CD4-positive, alpha-beta T cell treated with Interferon gamma for 1 hour (primary cell): ENCODE data around the gene AKAP6.

Experiments used
- DNase-seq: peaks from one replicate; pipeline ENCODE4 v3.0.0-alpha.2; 2020

The AKAP6 gene

DNA sequence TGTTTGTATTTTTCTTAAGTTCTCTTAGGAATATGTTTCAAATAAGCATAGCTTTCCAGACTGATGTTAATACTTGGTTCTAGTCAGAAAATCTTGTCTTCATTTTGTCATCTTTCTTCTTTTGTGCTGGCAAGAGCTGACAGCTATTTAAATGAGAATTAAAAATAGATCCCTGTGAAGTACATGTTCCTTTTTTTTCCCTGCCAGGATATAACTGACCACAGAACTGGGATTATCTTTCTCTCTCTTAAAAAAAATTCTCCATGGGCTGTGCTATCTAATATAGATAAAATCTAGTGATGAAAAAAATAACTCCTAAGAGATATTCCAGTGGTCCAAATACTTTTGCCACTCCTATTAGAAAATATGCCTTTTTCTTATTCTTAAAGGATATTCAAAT lies 163.4 kb downstream of the AKAP6 start:
- no peak for DNase-seq

DNA sequence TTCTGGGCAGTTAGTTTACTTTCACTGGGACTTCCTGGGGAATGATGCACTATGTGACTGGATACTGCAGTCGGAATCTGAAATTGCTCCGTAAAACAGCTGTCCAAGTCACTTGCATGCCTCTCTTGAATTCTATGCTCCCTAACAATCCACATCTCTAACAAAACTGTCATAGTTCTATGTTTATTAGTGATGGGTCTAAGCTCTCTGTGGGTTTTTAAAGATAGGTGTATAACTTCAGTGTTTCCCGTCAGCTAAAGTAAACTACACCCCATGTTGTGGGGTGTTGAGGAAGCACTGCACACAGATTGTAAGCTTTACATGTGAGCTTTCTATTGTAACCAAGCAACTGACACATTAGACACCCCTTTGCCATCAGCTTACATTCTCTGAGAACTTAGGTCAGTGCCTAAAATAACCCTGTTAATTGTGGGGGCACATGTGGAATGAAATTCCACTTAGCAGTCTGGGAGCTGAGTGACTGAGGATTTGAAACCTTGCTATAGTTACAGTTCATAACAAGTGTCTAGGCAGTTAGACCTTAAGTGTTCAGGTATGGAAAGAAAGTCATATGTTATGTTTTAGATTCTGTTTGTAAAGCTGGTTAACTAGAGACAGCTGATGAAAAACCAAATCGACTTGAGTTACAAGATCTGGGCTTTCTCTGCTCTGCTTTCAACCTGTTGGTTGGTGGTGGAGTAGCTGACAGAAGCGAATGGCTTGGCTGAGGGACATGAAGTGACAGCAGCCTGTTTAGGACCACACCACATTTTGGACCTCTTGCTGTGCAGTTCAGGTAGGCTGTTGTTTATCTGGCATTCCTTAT lies 165.7 kb downstream of the AKAP6 start:
- no peak for DNase-seq

DNA sequence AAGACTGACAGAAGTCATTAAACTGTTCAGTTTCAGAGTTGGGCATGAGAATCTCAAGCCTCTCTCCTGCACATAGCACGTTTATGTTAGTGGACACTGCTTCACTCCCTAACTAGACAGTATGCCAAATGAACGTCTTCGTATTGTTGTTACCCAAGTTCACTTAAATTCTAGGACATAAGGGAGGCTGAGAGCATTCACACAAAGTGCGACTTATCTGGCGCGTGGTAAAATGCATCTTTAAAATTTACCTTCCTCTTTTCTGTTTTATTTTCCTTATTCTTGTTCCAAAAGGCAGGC lies 166.3 kb downstream of the AKAP6 start:
- no peak for DNase-seq

DNA sequence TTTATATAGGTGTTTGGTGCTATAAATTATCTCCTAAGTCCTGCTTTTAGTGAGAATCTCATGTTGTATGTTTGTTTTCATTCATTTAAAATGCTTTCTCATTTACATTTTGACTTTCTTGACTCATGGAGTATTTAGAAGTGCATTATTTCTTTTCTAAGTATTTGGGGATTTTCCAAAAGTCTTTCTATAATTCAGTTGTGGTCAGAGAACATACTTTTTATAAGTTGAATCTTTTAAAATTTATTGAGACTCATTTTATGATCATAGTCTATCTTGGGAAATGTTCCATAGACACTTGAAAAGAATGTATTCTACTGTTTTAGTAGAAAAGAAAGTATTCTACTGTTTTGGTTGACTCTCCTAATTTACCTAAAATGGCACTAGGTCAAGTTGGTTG lies 168.2 kb downstream of the AKAP6 start:
- no peak for DNase-seq

DNA sequence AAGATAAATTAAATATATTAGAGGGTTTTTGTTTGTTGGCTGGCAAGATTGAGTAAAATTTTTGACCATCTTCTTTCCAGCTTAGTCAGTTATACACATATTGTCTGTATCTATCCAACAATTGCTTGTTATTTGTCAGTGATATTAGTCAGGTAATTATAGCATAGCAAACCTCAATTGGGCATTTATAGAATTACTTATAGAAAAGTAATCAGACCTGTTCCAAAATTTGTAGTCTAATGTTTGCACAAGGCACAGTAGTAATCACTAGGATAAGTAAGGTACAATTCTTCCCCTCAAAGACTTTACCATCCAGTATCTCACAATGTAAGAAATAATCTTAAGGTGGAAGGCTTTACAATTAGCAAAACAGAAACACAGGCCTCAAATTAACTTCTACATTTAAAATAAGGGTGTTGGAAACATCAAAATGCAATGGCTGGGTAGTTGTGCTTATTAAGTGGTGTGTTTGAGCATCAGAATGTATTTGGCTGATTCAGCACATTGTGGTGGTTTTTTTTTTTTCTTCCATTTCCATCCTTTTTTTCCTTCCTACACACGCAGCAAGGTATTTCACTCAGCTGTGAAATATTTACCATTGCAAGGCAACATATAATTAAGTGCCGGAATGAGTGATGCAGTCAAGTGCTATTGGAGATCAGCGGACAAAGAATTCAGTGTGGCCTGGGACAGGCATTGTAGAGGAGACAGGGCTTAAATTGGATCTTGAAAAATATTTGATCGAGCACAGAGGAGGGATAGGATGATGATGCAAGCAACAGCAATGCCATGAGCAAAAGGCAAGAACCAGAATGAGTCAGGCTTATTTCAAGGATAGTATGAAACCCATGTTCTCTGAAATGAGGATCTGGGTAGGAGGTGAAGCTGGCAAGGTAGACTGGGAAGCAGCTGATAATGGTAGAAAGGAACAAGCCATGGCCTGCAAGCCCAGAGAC lies 178.2 kb downstream of the AKAP6 start:
- no peak for DNase-seq

DNA sequence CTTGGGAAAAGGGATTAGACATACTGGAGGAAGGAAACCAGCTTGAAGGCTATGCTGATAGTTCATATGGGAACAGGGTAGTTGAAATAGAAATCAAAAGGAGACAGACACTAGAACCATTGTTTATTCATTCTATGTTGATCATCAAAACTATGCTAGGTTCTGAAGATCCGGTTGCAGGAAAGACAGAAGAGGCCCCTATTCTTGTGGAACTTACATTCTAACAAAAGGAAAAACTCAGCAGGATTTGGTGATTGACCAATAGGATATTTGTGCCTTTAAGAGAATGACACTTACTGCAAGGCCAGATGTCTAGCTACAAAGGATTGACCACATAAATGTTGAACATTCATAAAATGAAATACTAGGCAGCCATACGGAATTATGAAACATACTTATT lies 179.2 kb downstream of the AKAP6 start:
- no peak for DNase-seq

DNA sequence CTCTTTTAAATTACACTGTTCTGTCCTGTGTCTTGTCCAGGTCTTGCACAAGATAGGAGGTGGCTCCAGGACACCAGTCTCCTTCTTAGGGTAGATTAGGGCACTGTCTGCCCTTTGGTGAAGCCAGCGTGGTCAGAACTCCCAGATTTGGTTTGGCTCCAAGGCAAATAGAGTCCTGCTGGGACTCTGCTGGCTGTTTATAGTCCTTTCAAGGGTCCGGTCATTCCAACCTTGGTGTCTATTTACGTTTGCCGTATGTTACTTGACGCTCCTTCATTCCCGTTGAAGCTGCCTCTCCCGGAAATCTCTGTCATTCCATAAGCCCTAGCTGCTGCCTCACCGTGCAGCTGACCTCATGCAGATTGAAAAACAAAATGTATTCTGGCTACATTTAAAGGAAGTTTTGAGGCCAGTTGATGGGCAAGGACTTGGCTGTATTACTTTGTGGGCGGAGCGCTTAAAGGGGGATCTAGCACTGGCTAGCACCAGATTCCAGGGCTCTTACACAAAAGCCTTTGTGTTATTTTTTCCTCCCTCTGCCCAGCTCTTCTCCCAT lies 180.6 kb downstream of the AKAP6 start:
- DNase-seq = no peak

DNA sequence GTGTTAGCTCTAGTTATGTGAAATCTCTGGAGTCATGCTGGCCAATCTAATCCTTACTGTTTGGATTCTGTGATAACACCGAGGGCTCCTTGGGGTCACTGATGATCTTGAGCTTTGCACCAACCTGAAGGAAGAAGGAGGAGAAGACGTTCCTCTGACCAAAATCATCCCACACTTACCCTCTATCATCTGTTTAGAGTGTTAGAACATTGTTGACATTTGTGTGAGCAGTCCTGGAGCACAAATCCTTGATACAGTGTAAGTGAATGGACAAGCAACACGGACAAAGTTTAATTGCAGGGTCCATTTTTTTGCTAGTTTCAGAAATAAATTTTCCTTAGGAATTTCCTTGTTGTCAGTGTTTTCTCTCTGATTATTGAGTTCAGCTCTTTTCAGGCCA lies 181.7 kb downstream of the AKAP6 start:
- no peak for DNase-seq

DNA sequence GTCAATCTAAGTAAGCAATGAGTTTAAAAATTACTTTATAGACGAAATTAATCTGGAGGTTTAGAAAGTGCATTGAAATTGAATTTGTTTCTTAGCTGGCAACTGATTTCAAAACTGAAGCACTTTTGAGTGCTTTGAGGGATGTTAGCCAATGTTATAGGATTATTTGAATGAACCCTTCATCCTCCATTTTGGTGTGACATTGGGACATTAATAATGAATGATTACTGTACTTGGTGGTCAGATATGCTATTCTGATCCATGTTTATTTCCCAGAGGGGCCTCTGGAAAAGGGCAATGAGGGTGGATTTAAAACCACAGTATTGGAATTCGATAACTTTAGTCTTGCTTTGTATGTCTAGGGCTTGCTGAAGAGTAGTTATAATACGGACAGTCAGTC lies 183.2 kb downstream of the AKAP6 start:
- DNase-seq = no peak

DNA sequence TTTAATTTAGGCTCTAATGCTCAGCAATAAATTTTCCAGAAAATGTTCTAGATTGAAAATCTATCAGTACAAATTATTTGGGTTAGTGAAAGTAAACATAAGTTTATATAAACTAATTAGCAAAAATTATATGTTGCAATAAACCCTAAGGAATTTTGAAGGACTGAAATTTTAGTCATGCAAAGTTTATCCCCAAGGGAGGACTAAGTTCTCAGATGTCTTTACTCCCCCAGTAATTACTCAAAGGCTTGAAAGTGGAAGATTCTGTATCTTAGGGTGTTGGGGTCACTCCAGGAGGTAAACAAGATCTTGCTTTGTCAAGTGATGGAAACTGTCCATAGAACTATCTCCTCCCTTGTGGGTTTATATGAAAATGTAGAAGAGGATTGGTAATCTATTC lies 183.7 kb downstream of the AKAP6 start:
- DNase-seq = no peak

DNA sequence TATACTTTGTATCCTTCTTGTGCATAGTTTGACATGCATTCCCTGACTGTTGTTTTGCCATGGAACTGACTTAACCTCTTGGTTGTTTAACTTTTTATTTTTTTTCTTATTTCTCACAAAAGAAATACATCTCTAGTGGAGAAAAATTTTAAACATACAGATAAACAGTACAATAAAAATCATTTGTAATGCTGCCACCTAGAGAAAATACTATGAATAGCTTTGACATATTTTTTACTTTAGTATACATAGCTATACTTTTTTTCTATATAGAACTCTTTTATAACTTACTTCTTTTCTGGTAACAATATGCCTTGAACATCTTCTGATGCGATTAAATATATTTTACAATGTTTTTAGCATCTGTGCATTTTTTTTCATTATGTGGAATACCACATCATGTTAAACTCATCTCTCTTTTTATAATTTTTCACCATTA lies 184.5 kb downstream of the AKAP6 start:
- DNase-seq = no peak

DNA sequence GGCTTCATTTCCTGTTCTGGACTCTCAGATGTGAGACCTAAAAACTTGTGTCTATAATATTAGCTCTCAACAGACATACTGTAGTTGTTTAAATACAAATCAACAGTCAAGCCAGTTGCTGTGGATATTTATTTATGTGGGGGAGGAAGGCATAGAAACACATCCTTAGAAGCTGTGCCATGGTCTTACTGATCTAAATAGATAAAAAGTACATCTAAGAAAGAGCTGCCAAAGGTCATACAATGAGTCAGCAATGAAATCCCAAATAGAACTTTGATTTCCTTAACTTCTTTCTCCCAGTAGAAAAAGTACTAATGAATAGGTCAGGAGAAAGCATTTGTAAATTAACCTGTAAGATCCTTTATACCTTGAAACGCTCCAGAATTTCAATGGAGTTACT lies 185.1 kb downstream of the AKAP6 start:
- no peak for DNase-seq

DNA sequence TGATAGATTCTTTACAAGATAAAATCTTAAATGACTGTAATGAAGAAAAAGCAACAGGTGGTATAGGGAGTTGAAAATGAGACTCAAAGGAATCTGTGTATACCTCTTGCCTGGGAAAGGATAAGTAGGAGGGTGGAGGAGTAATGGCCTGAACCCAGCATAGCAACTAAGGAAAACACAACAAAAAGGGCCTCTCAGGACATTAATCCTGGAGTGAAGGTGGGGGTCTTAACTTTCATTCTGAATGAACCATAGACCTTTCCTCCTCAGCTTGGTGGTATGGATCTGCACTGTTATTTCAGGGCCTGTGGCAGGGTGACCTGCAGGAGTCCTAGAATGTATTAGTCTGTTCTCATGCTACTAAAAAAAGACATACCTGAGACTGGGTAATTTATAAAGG lies 185.6 kb downstream of the AKAP6 start:
- no peak for DNase-seq

DNA sequence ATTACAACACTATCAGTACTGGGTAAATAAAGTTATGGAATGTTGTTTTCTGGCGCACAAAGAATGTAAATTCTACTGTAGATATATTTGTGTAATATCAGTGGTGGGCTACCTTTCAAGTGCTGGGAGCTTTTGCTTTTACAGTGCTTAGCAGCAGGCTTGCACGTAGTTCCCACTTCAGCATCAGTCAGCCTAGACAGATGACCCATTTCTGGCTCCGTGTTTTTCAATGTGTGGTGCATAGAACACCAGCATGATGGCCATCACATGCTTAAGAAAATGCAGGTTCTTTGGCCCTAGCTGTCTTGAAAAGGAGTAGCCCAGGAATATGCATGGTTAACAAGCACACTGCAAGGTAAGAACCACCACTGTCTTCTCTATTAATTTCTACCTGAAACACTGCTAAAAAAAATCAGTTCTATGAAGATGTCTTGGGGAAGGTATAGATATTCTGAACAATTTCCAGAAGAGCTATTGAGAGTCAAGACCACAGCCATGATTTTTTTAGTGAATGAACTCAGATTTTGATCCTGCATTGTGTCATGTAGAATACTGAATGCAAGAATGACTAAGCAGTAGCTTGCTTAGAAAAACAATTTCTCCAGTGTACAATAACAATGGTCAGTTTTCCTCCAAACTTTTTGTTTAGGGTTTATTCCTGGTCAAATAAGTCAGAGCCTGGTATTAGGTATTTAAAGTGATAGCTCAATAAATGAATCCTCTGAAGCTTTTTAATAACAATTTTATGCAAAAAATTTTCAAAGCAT lies 195.7 kb downstream of the AKAP6 start:
- no peak for DNase-seq

DNA sequence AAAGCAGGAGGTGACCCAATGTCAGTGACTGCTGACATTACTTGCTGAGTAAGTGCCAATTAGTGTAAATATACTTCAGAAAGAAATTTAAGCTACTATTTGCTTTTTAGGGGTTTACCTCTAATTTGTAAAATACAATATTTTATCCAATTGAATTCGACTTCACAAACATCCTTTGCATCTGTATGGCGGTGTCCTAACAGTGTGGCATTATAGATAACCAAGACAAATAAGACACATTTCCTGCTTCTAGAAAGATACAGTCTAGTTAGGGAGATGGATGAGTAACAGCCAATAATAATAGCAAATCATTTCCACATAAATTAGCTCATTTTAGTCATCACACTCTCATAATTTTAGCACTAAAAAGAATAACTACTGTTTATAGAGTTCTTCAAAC lies 196.5 kb downstream of the AKAP6 start:
- DNase-seq = no peak

DNA sequence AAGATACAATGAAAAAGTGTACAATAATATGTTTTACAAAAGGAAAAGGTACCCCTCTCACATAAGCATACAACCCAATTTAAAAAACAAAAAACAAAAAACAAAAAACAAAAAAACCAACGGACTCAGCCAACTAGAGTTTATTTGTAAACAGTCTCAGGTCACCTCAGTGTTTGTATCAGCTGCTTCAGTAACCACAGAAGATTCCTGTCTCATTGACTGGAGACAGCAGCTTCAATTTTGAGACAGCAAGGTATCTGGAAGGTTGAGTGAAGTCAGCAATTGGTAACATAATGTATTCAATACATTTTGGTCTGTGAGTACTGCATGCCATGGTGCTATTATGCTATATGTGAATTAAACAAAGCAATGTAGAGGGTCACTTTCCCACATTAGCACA lies 201.7 kb downstream of the AKAP6 start:
- no peak for DNase-seq

DNA sequence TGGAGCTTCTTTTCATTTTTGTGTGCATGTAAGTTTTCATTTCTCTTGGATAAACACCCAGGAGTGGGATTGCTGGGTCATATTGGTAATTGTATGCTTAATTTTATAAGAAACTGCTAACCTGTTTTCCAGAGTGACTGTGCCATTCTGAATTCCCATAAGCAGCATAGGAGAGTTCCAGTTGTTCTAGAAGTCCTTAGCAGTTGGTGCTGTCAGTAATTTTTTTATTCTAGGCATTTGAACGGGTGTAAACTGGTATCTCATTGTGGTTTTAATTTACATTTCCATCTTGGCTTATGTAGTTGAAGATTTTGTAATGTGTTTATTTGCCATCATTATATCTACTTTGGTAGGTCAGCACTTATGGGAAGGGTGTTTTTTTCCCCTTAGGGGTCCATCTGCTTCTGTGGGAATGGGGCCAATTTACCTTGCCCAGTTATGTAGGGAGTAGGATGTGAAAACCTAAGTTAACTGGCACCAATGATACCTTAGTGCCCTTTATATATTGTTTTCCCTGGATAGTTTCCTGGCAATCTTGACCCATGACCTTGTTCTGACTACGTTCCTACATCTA lies 202.9 kb downstream of the AKAP6 start:
- DNase-seq = no peak

DNA sequence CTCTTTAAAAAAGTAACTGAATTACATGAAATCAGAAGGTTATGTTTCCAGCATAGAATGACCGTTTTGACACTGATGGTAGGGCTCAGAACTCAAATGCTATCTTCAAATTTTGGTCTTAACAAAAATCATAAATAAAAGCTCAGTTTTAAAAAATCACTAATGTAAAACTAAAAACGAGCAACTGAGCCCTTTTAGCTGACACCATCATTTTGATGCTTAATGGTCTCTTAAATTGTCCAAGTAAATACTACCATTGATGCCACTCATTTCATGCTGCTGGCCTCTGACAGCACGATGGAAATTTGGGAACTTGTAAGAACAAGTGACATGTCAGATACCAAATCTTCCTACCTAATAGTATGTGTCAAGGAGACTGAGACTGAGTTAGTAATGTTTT lies 205.0 kb downstream of the AKAP6 start:
- no peak for DNase-seq

DNA sequence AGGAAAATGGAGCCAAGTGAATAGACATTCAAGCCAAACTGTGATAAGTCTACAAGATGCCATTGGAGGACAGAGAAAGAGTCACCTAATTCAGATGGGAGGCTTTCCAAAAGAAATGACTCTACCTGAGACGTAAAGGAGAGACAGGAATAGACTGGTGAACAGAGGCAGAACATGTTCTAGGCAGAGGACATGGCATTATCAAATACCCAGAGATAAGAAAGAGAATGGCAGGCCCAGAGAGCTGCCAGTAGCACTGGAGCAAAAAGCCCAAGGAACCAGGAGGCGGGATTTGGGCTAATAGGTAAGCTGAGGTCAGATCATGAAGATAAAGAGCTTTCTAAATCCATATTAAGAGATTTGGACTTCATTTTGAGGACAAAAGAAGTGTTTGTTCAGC lies 207.1 kb downstream of the AKAP6 start:
- DNase-seq = no peak

DNA sequence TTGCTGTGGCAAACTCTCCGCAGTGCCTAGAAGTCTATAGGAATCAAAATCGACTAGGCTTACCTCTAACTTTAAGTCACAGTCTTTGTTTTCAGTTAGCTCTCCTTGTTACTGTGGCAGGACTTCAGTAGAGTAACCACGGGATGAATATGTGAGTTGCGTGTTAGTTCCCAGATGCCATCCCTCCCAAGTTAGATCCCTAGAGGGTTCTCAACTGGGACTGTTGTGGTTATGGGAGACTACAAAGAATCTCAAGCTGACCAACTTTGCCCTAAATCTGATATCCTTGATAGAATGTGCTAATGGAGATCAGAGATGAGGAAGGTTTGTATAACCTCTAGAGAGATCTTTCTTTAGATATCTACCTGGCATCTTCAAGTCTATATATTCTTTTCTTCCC lies 208.1 kb downstream of the AKAP6 start:
- no peak for DNase-seq

DNA sequence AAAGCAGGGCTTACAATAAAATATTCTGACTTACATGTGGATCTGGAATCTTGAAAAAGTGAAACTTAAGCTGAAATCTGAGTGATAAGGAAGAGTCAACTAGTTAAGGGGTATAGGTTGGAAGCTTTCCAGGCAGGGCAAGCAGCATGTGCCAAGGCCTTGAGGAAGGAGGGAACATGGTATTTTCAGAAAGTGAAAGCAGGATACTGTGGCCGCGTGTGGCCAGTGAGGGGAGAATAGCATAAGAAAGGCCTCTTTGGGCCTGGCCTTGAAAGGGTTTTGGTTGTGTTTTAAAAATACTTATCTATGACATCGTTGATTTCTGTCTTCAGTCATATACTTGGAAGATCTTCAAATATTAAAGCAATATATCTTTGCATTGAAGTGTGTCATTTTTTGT lies 213.4 kb downstream of the AKAP6 start:
- no peak for DNase-seq

DNA sequence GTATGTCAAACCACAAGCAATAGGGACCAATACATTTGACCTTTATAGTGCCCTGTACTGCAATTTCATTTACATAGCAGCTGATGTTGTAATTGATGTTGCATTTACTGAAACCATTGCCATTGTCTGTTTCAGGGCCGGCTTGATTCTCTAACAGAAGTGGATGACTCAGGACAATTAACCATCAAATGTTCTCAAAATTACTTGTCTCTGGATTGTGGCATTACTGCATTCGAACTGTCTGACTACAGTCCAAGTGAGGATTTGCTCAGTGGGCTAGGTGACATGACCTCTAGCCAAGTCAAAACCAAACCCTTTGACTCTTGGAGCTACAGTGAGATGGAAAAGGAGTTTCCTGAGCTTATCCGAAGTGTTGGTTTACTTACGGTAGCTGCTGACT lies 216.0 kb downstream of the AKAP6 start:
- DNase-seq = no peak
